ENCODE results near the gene RRP8. TPM values are rescaled to one million over a fixed set of nuclear protein-coding genes. Genes with fewer than 3 reads are reported as not detected.

RRP8 gene
- total and polyA plus RNA-seq, 12 donors = 9.4 to 34.8 (median 22.3) TPM

- H3K27me3 ChIP-seq = no peaks in the 10 kb centered on the region
- H3K9me3 ChIP-seq (replicated peaks in 1 of 3) = no peaks in the 10 kb centered on the region
- intact Hi-C loops (cut with DNase I) = no loop called here
- 93 to 96% (median 94%) methylated on average over 5 of the region's 5 CpGs for WGBS, 4 donors
- no peak overlapping the region for H3K4me3 ChIP-seq
- H3K4me1 ChIP-seq (replicated peaks in 1 of 2) = no peaks in the 10 kb centered on the region
- no peaks in the 10 kb centered on the region for H3K36me3 ChIP-seq (replicated peaks in 1 of 2)
- H3K27ac ChIP-seq = no peak overlapping the region
- TF ChIP-seq CTCF (IDR thresholded peaks at IDR 0.05) = no peak
- no peak for TF ChIP-seq POLR2A (IDR thresholded peaks at IDR 0.05)
- no peak for DNase-seq
These were observed 48.3 kb downstream of the RRP8 start for GRCh38 chr11:6554828-6555706.

GRCh38 chr11:6553634-6554033 is 49.8 kb downstream of the RRP8 start:
- Histone ChIP-seq H3K9me3 (replicated peaks in 1 of 3) (no peaks in the 10 kb centered on the region), H3K4me3 (no peak overlapping the region), H3K4me1 (replicated peaks in 1 of 2) (no peaks in the 10 kb centered on the region), H3K27me3 (no peaks in the 10 kb centered on the region), H3K27ac (no peak overlapping the region), H3K36me3 (replicated peaks in 1 of 2) (no peaks in the 10 kb centered on the region)
- DNase-seq = no peak
- TF ChIP-seq CTCF (IDR thresholded peaks at IDR 0.05) = no peak
- no peak for TF ChIP-seq POLR2A (IDR thresholded peaks at IDR 0.05)
- intact Hi-C loops (cut with DNase I) = no loop called here

- H3K36me3 ChIP-seq (replicated peaks in 1 of 2) = peaks cover 0 to 3% of the 10 kb centered on the region in 2 donors
- no peaks in the 10 kb centered on the region for H3K4me1 ChIP-seq (replicated peaks in 1 of 2)
- no peak overlapping the region for H3K27ac ChIP-seq
- 81 to 94% (median 87%) methylated on average over 2 to 3 of the region's 3 CpGs for WGBS, 4 donors
- TF ChIP-seq CTCF (IDR thresholded peaks at IDR 0.05) (no peak), POLR2A (IDR thresholded peaks at IDR 0.05) (no peak)
- H3K9me3 ChIP-seq (replicated peaks in 1 of 3) = no peaks in the 10 kb centered on the region
- no peak for DNase-seq
- intact Hi-C loops (cut with DNase I) = no loop called here
- H3K27me3 ChIP-seq = no peaks in the 10 kb centered on the region
- H3K4me3 ChIP-seq = no peak overlapping the region
These were observed 54.8 kb downstream of the RRP8 start for GRCh38 chr11:6548641-6549040.

GRCh38 chr11:6548121-6548520 is 55.3 kb downstream of the RRP8 start:
- 93 to 100% (median 99%) methylated on average over 2 of the region's 2 CpGs for WGBS, 4 donors
- intact Hi-C loops (cut with DNase I) = no loop called here

More at GRCh38 chr11:6548121-6548520, 55.3 kb downstream of the RRP8 start:
- peaks cover 0 to 3% of the 10 kb centered on the region in 2 donors for H3K36me3 ChIP-seq (replicated peaks in 1 of 2)
- no peak for TF ChIP-seq POLR2A (IDR thresholded peaks at IDR 0.05)
- TF ChIP-seq CTCF (IDR thresholded peaks at IDR 0.05) = no peak
- H3K9me3 ChIP-seq (replicated peaks in 1 of 3) = no peaks in the 10 kb centered on the region
- H3K27me3 ChIP-seq = no peaks in the 10 kb centered on the region
- no peak for DNase-seq
- no peak overlapping the region for H3K4me3 ChIP-seq
- no peak overlapping the region for H3K27ac ChIP-seq
- H3K4me1 ChIP-seq (replicated peaks in 1 of 2) = no peaks in the 10 kb centered on the region
